ENCODE data around the gene HLA-G. TPM values are rescaled to one million over a fixed set of nuclear protein-coding genes. Genes with fewer than 3 reads are reported as not detected.

The HLA-G gene
- total RNA-seq, 1 donor from 2014 or later, result 0.46 TPM

- H3K4me3 ChIP-seq (ENCODE audit: low read depth, low read length), result no peak overlapping the region
- TF ChIP-seq CTCF (conservative IDR thresholded peaks at IDR 0.05; ENCODE audit: low read depth, low read length), result peak; percentile 97
- DNase-seq (ENCODE audit: low read depth), result peak; percentile 29
Observed at GRCh38 chr6:29847871-29848630, 20.4 kb downstream of the HLA-G start.

DNA sequence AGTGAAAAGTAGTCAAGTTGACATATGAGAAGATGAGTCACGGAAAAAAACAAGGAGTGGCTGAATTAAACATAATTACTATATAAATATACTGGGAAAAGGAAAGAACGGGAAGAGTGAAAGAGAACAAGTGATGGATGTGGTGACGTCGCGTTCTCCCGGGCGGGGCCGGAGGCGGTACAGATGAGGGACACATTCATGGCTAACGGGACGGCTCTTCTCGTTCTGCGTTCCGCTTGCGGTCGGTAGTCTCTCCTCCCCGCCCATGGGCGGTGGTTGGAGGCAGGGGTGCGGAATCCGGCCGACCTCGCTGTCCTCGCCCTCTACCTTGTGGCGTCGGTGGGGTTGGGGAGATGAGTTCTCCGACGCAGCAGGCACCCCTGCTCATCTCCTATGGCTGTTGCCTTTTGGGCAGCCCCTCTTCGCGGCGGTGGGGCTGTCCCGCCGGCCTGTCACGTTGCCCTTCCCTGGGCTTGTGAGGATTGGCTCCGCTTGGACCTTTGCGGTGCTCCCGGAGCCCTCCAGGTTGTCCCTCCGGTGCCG is 22.5 kb downstream of the HLA-G start:
- H3K4me3 ChIP-seq (ENCODE audit: low read depth, low read length), result peak overlapping the region; percentile 24
- DNase-seq (ENCODE audit: low read depth), result no peak
- TF ChIP-seq CTCF (conservative IDR thresholded peaks at IDR 0.05; ENCODE audit: low read depth, low read length), result no peak

DNA sequence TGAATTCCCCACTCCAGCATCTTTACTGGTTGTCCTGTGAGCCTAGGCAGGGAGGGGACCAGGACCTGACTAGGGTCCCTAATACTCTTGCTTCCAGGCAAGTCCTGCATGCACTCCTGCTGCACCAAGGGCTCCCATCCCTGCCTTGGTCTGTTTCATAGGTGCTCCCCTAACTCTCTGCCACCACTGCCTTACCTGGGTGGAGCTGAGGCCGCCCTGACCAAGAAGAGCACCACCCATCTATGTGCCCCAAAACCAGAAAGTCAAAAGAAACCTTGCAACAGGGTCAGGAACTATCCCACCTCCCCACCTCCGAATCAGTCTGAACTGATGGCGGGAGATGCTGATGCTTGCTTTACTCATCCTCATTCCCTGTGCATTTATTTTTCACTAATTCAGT is 23.6 kb downstream of the HLA-G start:
- no peak overlapping the region for H3K4me3 ChIP-seq (ENCODE audit: low read depth, low read length)
- TF ChIP-seq CTCF (conservative IDR thresholded peaks at IDR 0.05; ENCODE audit: low read depth, low read length), result no peak
- DNase-seq (ENCODE audit: low read depth), result no peak

DNA sequence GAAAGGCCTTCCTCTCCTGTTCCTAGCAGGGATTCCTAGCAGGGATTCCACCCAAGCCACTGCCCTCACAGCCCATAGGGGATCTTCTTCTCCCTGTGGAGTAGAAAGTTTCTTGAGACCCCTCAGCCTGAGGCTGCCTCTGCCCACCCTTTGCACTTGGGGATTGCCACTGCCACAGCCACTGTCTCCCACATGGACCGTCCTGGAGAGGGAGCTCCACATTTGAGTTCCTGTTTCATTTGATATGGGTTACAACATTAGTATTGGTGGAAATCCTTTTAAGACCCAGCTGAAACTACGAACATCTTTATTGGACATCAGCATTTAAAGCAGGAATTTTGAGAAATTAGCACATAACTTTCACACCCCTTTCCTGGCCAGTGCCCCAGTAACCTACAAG is 25.6 kb downstream of the HLA-G start:
- peak; percentile 7 for TF ChIP-seq CTCF (conservative IDR thresholded peaks at IDR 0.05; ENCODE audit: low read depth, low read length)
- no peak overlapping the region for H3K4me3 ChIP-seq (ENCODE audit: low read depth, low read length)
- no peak for DNase-seq (ENCODE audit: low read depth)

DNA sequence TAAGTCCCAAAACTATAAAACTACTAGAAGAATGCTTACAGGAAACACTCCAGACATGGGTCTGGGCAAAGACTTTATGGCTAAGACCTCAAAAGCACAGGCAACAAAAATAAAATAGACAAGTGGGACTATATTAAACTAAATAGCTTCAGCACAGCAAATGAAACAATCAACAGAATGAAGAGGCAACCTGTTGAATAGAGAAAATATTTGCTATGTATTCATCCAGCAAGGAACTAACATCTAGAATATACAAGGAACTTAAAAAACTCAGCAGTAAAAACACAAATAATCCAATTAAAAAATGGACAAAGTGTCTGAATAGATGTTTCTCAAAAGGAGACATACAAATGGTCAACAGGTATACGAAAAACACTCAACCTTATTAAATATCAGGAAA is 30.4 kb downstream of the HLA-G start:
- H3K4me3 ChIP-seq (ENCODE audit: low read depth, low read length), result no peak overlapping the region
- TF ChIP-seq CTCF (conservative IDR thresholded peaks at IDR 0.05; ENCODE audit: low read depth, low read length), result no peak

GRCh38 chr6:29861521-29862255 is 34.1 kb downstream of the HLA-G start:
- no peak for DNase-seq (ENCODE audit: low read depth)
- no peak for TF ChIP-seq CTCF (conservative IDR thresholded peaks at IDR 0.05; ENCODE audit: low read depth, low read length)
- H3K4me3 ChIP-seq (ENCODE audit: low read depth, low read length), result no peak overlapping the region

More for the DNA sequence above, 30.4 kb downstream of the HLA-G start:
- no peak for DNase-seq (ENCODE audit: low read depth)
